ENCODE data around the gene ABHD13. TPM values are rescaled to one million over a fixed set of nuclear protein-coding genes. Genes with fewer than 3 reads are reported as not detected.

Gene ABHD13
- total RNA-seq, 1 donor from 2014 or later, result 8.7 TPM

DNA sequence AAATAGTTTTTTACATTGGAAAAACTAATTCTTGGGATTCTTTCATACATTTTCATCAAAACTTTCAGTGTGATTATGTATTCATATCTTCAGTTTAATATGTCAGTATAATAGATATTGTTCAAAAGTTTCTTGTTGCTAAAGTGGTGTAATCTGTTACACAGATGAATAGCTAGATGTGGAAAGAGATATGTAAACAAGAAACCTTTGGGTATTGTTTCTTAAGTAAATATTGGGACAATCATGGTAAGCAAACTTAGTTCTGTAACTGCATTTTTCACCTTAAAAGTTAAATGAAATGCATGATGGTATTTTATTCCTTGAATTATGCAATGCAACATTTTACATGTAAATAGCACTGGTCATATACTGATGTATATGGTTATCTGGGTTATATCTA, 12.2 kb downstream of the ABHD13 start:
- H3K9me3 Mint-ChIP-seq (ENCODE audit: unreplicated experiment), result no peaks in the 10 kb centered on the region
- H3K27ac Mint-ChIP-seq (ENCODE audit: unreplicated experiment), result no peak overlapping the region

GRCh38 chr13:108249150-108249549, 31.0 kb downstream of the ABHD13 start:
- peaks cover 2% of the 10 kb centered on the region for H3K9me3 Mint-ChIP-seq (ENCODE audit: unreplicated experiment)
- H3K36me3 Mint-ChIP-seq (ENCODE audit: unreplicated experiment), result peaks cover 4% of the 10 kb centered on the region
- DNase-seq, result no peak
- TF ChIP-seq CTCF (IDR thresholded peaks at IDR 0.05; ENCODE audit: partially characterized antibody, unreplicated experiment), result no peak
- no peaks in the 10 kb centered on the region for H3K27me3 Mint-ChIP-seq (ENCODE audit: unreplicated experiment)
- no peak overlapping the region for H3K27ac Mint-ChIP-seq (ENCODE audit: unreplicated experiment)
- H3K4me3 Mint-ChIP-seq (ENCODE audit: unreplicated experiment), result no peak overlapping the region
- no peaks in the 10 kb centered on the region for H3K4me1 Mint-ChIP-seq (ENCODE audit: low read depth, unreplicated experiment)

More for the DNA sequence above, 12.2 kb downstream of the ABHD13 start:
- Mint-ChIP-seq H3K4me1 (ENCODE audit: low read depth, unreplicated experiment) (peaks cover 16% of the 10 kb centered on the region), H3K4me3 (ENCODE audit: unreplicated experiment) (no peak overlapping the region), H3K36me3 (ENCODE audit: unreplicated experiment) (no peaks in the 10 kb centered on the region), H3K27me3 (ENCODE audit: unreplicated experiment) (no peaks in the 10 kb centered on the region)
- no peak for TF ChIP-seq CTCF (IDR thresholded peaks at IDR 0.05; ENCODE audit: partially characterized antibody, unreplicated experiment)
- DNase-seq, result no peak

DNA sequence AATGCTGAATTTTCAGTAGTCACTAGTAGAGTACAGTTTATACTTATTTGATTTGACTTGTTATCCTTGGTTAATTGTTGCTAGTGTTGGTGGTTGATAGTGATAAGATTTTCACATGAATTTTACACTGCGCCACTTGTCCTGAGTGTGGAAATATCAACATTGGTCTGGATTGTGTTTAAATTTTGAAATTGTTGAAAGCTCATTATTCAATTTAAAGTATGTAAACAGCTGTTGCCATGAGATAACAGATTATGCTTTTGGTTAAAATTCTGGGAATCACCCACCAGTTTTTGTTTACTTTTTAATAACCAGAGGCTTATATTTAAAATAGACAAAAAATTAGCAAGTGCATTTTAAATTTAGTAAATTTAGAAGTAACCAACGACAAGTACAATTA, 39.1 kb downstream of the ABHD13 start:
- Mint-ChIP-seq H3K4me3 (ENCODE audit: unreplicated experiment) (no peak overlapping the region), H3K27ac (ENCODE audit: unreplicated experiment) (no peak overlapping the region), H3K36me3 (ENCODE audit: unreplicated experiment) (no peaks in the 10 kb centered on the region), H3K4me1 (ENCODE audit: low read depth, unreplicated experiment) (no peaks in the 10 kb centered on the region), H3K27me3 (ENCODE audit: unreplicated experiment) (no peaks in the 10 kb centered on the region), H3K9me3 (ENCODE audit: unreplicated experiment) (no peaks in the 10 kb centered on the region)
- DNase-seq, result no peak
- TF ChIP-seq CTCF (IDR thresholded peaks at IDR 0.05; ENCODE audit: partially characterized antibody, unreplicated experiment), result no peak

- Mint-ChIP-seq H3K36me3 (ENCODE audit: unreplicated experiment) (no peaks in the 10 kb centered on the region), H3K4me3 (ENCODE audit: unreplicated experiment) (no peak overlapping the region), H3K4me1 (ENCODE audit: low read depth, unreplicated experiment) (peaks cover 2% of the 10 kb centered on the region), H3K9me3 (ENCODE audit: unreplicated experiment) (no peaks in the 10 kb centered on the region), H3K27me3 (ENCODE audit: unreplicated experiment) (no peaks in the 10 kb centered on the region), H3K27ac (ENCODE audit: unreplicated experiment) (no peak overlapping the region)
- no peak for DNase-seq
- TF ChIP-seq CTCF (IDR thresholded peaks at IDR 0.05; ENCODE audit: partially characterized antibody, unreplicated experiment), result no peak
Observed at GRCh38 chr13:108263621-108264355, 45.6 kb downstream of the ABHD13 start.

GRCh38 chr13:108266321-108266990, 48.3 kb downstream of the ABHD13 start:
- Mint-ChIP-seq H3K4me3 (ENCODE audit: unreplicated experiment) (no peak overlapping the region), H3K27ac (ENCODE audit: unreplicated experiment) (no peak overlapping the region), H3K9me3 (ENCODE audit: unreplicated experiment) (no peaks in the 10 kb centered on the region), H3K27me3 (ENCODE audit: unreplicated experiment) (no peaks in the 10 kb centered on the region), H3K36me3 (ENCODE audit: unreplicated experiment) (no peaks in the 10 kb centered on the region), H3K4me1 (ENCODE audit: low read depth, unreplicated experiment) (peaks cover 15% of the 10 kb centered on the region)
- TF ChIP-seq CTCF (IDR thresholded peaks at IDR 0.05; ENCODE audit: partially characterized antibody, unreplicated experiment), result no peak
- DNase-seq, result no peak
